D721Med (cell line): ENCODE results near the gene NOX3.

ENCODE experiments used
- DNase-seq: peaks from one replicate; pipeline ENCODE4 v3.0.0; 2011; ENCODE audit warnings: low spot score; ENCODE audit not compliant: insufficient read length
- FAIRE-seq: peaks from 2 replicates; lab custom pipeline; 2011; peaks lifted over from hg19 to GRCh38; lab: Jason Lieb, UNC
- CTCF ChIP-seq: IDR thresholded peaks from 2 replicates; pipeline ENCODE4 v1.5.1; 2012; ENCODE audit warnings: mild to moderate bottlenecking, control low read depth; ENCODE audit not compliant: insufficient read depth; ENCODE audit errors: missing control alignments

Gene NOX3

DNA sequence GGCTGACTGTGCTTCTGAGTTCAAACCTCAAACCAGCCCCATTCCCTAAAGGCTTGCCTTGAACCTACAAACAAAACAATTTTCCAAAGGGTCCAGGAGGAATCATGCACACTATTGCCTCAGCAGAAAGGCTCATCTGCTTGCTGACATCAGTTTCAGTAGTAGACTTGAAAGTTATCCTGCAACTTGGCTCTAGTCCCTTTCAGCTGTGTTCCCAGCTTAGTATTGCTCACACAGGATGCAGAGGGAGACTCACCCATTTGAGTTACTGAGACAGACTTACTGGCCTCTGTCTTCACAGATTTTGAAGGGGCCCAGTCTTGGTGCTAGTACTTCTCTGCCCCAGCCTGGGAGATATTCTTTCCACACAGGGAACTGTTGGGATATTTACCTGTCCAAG lies 102.8 kb downstream of the NOX3 start:
- no peak for TF ChIP-seq CTCF
- FAIRE-seq (no peak), DNase-seq (no peak)

GRCh38 chr6:155352130-155352420 lies 103.6 kb downstream of the NOX3 start:
- DNase-seq (no peak), FAIRE-seq (no peak)
- TF ChIP-seq CTCF: no peak

DNA sequence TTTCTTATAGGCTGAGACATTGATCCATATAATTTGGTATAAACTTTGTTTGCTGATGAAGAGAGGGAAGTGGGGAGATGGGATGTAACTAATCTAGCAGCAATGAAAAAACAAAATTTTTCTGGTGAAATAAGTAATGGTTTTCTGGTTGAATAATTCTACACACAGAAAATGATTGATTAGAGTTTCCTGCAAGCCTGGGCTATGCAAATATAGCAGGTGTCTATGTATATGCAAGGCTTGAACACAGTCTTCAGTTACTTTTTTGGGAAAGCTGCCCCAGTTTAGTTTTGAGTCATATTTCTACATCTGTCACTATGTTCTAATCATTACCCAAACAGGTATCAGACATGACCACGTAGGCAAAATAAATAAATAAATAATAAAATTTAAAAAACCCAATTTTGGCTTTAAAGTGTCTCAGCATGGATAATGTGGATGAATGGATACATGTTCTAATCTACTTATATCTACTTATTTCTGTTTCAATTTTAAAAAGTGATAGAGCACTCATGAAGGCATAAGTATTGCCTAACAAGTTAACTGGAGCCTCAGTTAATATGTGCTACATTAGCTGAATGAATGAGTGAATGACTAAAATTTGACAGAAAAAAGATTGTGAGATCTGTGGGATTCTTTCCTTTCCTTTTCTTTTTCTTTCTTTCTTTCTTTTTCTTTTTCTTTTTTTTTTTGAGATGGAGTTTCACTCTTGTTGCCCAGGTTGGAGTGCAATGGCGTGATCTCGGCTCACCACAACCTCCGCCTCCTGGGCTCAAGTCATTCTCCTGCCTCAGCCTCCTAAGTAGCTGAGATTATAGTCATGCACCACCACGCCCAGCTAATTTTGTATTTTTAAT lies 104.1 kb downstream of the NOX3 start:
- TF ChIP-seq CTCF: no peak
- DNase-seq: no peak
- no peak for FAIRE-seq

DNA sequence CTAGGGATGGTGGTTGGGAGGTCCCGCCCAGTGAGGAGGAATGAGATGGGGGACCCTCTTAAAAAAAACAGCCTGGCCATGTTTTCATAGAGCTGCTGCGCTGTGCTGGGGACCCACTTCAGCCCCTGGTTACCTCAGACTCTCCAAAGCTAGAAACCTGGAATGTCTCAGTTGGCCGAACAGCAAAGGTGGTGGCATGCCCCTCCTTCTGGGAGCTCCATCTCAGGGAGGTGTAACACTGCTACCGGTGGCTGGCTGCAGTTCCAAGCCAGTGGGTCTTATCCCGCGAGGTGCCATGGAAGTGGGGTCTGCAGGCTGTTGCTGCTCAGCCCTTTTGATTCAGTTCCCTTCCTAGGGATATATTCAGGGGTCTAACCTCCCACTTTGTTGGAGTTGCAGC lies 105.7 kb downstream of the NOX3 start:
- DNase-seq (no peak), FAIRE-seq (no peak)
- TF ChIP-seq CTCF: no peak

DNA sequence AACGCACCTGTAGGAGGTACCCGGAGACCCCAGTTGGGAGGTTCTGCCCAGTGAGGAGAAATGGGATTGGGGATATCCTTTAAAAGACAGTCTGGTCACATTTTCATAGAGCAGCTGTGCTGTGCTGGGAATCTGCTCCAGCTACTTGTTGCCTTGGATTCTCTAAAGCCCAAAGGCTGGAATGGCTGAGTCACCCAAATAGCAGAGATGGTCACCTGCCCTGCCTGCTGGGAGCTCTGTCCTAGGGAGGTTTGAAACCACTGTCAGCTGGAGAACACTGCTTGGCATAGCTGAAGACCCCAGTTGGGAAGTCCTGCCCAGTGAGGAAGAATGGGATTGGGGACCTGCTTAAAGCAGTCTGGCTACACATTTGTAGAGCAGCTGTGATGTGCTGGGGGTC lies 106.5 kb downstream of the NOX3 start:
- TF ChIP-seq CTCF: no peak
- FAIRE-seq (no peak), DNase-seq (no peak)

DNA sequence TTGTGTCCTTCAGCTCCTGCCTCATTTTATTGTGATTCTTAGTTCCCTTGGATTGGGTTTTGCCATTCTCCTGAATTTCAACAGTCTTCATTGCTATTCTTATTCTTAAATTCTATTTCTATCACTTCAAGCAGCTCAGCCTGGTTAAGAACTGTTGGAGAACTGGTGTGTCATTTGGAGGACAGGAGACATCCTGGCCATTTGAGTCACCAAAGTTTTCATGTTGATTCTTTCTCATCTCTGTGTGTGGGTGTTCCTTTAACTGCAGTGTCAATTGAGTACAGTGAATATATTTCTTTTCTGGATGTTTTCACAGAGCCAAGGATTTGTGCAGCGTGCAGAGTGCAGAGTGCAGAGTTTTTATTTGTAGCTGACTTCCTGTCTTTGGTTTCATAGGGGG lies 107.8 kb downstream of the NOX3 start:
- no peak for TF ChIP-seq CTCF
- FAIRE-seq (no peak), DNase-seq (no peak)

GRCh38 chr6:155346957-155347356 lies 108.7 kb downstream of the NOX3 start:
- FAIRE-seq (no peak), DNase-seq (no peak)
- no peak for TF ChIP-seq CTCF
